HG03139 (cell line): ENCODE measurements around the gene HIP1.
"Not testable (repeated sequence)": the region's sequence is repeated elsewhere in the genome, so short reads cannot be mapped to it uniquely, and the experiment has no call there.

Source experiments
- ATAC-seq: cut with Tn5 transposase; IDR thresholded peaks from one replicate; pipeline ENCODE4 v1.9.1; 2021; ENCODE audit not compliant: unreplicated experiment

Gene HIP1

GRCh38 chr7:75579899-75580298, 158.8 kb downstream of the HIP1 start:
- ATAC-seq = no peak

- no peak for ATAC-seq
These were observed 160.7 kb downstream of the HIP1 start for GRCh38 chr7:75578081-75578480.

- ATAC-seq = no peak
These were observed 163.1 kb downstream of the HIP1 start for GRCh38 chr7:75575488-75576121.

GRCh38 chr7:75573477-75574019, 165.2 kb downstream of the HIP1 start:
- ATAC-seq = no peak

GRCh38 chr7:75572814-75573213, 165.9 kb downstream of the HIP1 start:
- no peak for ATAC-seq

- no peak for ATAC-seq
These were observed 166.3 kb downstream of the HIP1 start for GRCh38 chr7:75572396-75572795.

- no peak for ATAC-seq
These were observed 167.5 kb downstream of the HIP1 start for GRCh38 chr7:75571209-75571608.

- ATAC-seq = not testable (repeated sequence)
These were observed 169.0 kb downstream of the HIP1 start for GRCh38 chr7:75569629-75570282.

- no peak for ATAC-seq
These were observed 170.7 kb downstream of the HIP1 start for GRCh38 chr7:75567948-75568595.

- ATAC-seq = no peak
These were observed 173.5 kb downstream of the HIP1 start for GRCh38 chr7:75565132-75565837.

- no peak for ATAC-seq
These were observed 175.6 kb downstream of the HIP1 start for GRCh38 chr7:75563171-75563570.

- no peak for ATAC-seq
These were observed 178.8 kb downstream of the HIP1 start for GRCh38 chr7:75559976-75560365.

GRCh38 chr7:75559355-75559975, 179.3 kb downstream of the HIP1 start:
- no peak for ATAC-seq

- ATAC-seq = not testable (repeated sequence)
These were observed 181.9 kb downstream of the HIP1 start for GRCh38 chr7:75556835-75557234.

- no peak for ATAC-seq
These were observed 183.0 kb downstream of the HIP1 start for GRCh38 chr7:75555736-75556135.

- ATAC-seq = no peak
These were observed 192.3 kb downstream of the HIP1 start for GRCh38 chr7:75546237-75547015.

- no peak for ATAC-seq
These were observed 201.0 kb downstream of the HIP1 start for GRCh38 chr7:75537731-75538130.

GRCh38 chr7:75536940-75537538, 201.7 kb downstream of the HIP1 start:
- no peak for ATAC-seq

GRCh38 chr7:75536491-75536890, 202.2 kb downstream of the HIP1 start:
- no peak for ATAC-seq
